ENCODE measurements around the gene GLT1D1.

DNA sequence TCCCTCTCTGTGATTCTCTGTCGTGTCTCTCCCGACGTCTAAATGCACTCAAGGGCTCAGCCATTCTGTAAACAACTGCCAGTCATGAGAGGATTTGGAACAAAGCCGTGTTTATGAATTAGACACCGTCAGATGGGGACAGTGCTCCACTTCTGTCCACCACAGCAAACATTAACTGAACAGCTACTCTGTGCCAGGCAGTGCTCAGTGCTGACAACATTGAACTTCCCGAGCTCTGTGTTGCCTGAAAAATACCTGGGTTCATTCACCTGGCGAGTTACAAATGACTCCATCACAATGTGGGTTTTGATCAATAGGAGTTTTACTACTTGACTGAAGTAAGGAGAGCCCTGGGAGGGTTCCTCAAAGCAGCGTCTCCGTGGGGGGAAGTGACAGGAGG, 139.3 kb downstream of the GLT1D1 start:
- TF ChIP-seq, protein P1, sequence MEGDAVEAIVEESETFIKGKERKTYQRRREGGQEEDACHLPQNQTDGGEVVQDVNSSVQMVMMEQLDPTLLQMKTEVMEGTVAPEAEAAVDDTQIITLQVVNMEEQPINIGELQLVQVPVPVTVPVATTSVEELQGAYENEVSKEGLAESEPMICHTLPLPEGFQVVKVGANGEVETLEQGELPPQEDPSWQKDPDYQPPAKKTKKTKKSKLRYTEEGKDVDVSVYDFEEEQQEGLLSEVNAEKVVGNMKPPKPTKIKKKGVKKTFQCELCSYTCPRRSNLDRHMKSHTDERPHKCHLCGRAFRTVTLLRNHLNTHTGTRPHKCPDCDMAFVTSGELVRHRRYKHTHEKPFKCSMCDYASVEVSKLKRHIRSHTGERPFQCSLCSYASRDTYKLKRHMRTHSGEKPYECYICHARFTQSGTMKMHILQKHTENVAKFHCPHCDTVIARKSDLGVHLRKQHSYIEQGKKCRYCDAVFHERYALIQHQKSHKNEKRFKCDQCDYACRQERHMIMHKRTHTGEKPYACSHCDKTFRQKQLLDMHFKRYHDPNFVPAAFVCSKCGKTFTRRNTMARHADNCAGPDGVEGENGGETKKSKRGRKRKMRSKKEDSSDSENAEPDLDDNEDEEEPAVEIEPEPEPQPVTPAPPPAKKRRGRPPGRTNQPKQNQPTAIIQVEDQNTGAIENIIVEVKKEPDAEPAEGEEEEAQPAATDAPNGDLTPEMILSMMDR (IDR thresholded peaks at IDR 0.05): no peak
- no peak for TF ChIP-seq POLR2A (IDR thresholded peaks at IDR 0.05)

All from uterus (tissue), 2 donors.